HG03571 (cell line): Measurements from ENCODE around the gene STOM.
A peak's percentile ranks its signal among the peaks of the same experiment; 100 is the strongest.
"Not testable (repeated sequence)": the region's sequence is repeated elsewhere in the genome, so short reads cannot be mapped to it uniquely, and the experiment has no call there.

ENCODE experiments used
- ATAC-seq: cut with Tn5 transposase; IDR thresholded peaks from one replicate; pipeline ENCODE4 v1.9.1; 2021; ENCODE audit not compliant: unreplicated experiment

The STOM gene

GRCh38 chr9:121369595-121370265, at the start of gene STOM:
TSS of gene STOM (minus strand) at chr9:121370250. CDS start at chr9:121370187, 63 bp downstream.
- ATAC-seq, result peak; percentile 58

DNA sequence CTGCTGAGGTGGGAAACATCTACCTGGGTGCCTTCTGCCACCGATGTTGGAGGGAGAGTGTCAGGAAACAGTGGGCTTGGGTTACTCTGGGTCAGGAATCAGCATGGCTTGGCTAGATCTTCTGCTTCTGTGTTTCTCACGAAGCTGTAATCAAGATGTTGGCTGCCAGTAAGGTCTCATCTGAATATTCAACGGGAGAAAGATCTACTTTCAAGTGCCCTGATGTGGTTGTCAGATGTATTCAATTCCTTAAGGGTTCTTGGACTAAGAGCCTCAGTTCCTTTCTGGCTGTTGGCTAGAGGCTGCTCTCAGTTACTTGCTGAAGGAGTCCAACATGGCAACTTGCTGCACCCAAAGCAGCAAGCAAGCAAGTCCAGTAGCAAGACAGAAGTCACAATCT, 41.9 kb upstream of the STOM start:
- ATAC-seq, result no peak

GRCh38 chr9:121405899-121406298, 35.8 kb upstream of the STOM start:
- ATAC-seq, result no peak

DNA sequence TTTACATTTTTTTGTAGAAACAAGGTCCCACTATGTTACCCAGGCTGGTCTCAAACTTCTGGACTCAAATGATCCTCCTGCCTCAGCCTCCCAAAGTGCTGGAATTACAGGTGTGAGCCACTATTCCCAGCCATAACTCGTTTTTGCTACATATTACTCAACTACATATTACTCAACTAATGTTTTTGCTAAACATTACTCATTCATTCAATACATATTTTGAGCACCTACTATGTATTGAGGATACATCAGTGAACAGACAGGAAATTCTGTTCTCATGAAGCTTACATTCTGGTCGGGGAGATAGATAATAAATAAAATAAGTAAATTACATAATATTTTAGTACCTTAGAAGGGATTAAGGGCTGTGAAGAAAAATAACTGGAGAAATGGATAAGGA, 34.9 kb upstream of the STOM start:
- ATAC-seq, result no peak

DNA sequence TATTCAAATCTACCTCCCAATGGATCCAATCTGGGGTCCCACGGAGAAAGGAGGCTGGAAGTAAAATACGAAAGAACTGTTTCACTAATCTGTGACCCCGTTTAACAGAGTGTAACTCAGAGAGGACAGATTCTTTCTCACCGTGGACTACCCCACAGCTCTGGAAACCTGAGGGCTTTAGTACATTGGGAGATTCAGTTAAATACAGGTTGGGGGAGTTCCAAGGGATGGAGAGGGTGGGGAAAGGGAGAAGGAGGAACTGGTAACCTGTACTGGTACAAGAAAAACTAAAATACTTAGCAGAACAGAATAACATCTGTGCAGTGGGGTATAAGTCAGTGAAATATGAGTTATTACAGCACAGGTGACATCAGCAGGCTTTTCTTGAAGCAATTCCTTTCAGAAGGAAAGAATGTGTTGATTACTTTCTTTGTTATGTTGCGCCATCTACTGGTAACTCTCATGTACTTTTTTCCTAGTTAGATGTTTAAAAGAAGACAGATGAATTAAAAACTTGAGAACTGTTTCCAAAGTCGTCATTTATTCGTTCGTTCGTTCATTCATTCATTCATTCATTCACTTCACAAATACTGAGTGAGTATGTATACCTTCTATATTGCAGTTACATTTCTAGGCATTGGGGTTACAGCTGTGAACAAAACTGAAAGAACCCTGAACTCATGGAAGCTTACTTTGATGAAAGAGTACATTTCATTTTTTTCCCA, 30.0 kb upstream of the STOM start:
- ATAC-seq, result no peak

DNA sequence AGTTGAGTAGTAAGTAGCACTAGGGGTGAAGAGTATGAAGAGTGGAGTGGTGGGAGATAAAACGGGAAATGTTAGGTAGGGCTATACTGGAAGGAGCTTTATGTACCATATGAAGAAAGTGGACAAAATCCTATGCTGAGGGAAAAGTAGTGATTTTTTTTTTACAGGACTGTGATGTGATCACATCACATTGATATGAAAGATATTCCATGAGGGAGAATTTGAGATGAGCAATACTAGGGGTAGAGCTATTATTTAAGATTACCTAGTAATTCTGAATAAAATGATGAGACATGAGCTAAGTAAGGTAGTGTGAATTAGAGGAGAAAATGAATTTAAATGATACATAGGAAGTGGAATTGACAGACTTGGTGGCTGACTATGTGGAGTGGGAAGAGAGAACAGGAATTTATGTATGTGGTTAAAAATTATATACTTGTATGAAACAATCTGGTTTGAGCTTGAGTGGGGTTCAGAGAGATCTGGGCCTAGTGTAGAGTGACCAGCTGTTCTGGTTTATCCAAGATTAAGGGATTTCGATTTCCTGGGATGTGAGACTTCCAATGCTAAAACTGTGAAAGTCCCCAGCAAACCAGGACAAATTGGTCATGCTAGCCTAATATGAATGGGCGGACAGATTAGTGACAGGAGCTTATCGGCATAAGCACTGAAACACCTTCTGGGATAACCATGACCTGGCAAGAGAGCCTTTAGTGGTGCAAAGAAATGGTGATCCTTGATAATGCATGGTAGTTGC, 29.3 kb upstream of the STOM start:
- no peak for ATAC-seq

DNA sequence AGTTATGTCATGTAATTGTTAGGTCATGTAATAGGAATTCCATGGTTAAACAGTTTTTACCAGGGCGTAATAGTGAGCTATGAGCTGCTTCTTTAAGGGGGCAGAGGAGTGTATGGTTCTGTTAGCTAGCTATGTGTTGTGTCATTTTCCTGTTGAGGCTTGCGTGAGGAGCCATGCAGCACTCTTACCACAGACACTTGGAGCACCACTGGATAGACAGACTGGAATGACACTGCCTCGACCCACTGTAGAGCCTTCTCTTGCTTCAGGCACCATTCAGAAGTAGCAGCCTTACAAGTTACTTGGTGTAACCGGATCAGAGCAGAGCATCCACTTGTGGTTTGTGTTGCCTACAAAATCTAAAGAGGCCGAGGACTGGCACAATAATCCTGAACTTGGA, 28.3 kb upstream of the STOM start:
- ATAC-seq, result no peak

DNA sequence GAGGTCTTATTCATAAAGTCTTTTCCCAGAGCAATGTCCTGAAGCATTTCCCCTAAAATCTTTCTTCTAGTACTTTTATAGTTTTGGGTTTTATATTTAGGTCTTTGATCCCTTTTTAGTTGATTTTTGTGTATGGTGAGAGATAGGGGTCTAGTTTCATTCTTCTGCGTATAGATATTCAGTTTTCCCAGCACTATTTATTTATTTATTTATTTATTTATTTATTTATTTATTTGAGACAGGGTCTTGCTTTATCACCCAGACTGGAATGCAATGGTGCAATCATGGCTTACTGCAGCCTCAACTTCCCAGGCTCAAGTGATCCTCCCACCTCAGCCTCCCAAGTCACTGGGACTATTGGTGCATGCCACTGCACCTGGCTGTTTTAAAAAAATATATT, 27.2 kb upstream of the STOM start:
- ATAC-seq, result not testable (repeated sequence)

GRCh38 chr9:121395558-121395957, 25.5 kb upstream of the STOM start:
- ATAC-seq, result no peak

- peak; percentile 76 for ATAC-seq
Observed at GRCh38 chr9:121394292-121394691, 24.2 kb upstream of the STOM start.

DNA sequence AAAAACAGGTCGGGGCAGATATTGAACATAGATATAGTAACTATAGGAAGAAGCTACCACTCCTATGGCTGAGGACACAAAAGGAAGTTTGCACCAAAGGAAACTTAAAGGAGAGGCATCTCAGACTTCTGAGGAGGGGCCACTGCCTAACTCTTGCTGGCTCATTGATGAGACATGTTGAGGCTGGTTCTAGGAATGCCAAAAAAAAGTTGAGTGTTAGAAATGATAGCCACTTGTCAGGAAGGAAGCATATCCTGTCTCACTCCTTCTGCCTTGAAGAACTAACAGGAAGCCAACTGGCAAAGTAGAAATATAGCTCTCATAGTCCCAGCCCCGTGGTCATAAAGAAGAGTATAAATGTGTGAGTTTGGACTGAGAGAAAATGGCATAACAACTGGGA, 23.3 kb upstream of the STOM start:
- ATAC-seq, result no peak

- no peak for ATAC-seq
Observed at GRCh38 chr9:121390372-121390771, 20.3 kb upstream of the STOM start.

DNA sequence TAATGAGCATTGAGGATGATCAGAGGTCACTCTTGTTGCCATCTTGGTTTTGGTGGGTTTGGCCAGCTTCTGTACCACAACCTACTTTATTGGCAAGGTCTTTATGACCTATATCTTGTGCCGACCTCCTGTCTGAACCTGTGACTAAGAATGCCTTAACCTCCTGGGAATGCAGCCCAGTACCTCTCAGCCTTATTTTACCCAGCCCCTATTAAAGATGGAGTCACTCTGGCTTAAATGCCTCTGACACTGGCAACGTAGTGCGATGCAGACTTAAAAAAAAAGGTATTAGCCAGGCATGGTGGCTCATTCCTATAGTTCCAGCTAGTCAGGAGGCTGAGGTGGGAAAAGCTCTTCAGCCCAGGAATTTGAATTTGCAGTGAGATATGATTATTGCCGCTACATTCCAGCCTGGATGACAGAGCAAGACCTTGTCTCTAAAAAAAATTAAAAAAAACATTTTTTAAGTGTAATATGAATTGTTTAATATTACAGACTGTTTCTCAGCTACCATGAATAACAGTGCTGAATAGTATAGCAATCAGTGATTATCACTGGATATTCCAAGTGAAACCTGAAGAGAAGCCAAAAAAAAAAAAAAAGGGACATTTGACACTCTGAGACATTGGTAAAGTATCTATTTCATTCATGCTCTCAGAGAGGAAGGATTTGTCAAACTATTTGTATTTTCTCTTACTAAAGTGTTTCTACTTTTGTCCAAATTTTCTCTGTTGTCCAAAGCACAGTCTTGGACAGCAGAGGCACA, 18.3 kb upstream of the STOM start:
- ATAC-seq, result no peak

GRCh38 chr9:121386442-121387175, 16.6 kb upstream of the STOM start:
- no peak for ATAC-seq

DNA sequence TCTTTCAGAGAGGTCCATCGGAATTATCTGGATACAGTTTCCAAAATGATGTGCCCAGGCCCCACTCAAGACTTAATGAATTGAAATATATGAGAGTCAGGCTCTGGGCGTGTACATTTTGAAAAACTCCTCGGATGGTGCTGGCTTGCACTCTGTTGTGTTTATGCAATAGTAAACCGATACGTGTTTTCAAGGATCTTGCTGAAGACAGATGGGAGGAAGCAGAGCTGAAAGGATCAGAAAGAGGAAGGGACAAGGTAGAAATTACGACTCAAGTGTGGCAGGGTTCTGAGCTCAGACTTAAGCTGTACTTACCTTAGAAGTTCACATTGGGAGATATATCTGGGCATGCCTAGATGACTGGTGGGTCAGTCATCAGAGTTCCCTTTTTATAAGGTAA, 13.7 kb upstream of the STOM start:
- no peak for ATAC-seq

- no peak for ATAC-seq
Observed at GRCh38 chr9:121380846-121381245, 10.8 kb upstream of the STOM start.

DNA sequence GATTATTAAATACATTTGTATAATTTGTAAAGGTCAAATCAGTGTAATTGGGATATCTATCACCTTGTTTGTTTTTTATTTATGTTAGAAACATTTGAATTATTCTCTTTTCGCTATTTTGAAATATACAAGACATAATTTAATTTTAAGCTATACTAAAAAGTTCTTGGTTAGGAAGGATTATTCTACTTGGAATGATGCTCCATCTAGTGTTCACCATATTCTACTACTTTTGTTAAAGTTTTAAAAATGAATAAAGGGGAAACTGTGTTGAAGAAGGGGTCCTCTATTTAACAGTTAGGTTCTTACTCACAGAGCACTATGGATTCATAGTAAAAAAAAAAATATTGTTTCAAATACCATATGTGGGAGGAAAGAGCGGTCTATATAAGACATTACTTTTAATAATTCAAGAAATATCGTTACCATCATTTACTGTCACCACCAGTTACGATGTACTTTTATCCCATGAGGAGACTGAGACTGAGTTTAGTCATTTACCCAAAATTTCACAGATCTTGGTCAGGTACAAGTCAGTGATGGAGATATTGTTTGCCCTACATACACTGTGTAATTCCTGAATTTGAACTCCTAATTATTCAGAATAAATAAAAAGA, 6.3 kb upstream of the STOM start:
- ATAC-seq, result no peak

GRCh38 chr9:121373011-121373729, 3.1 kb upstream of the STOM start:
- no peak for ATAC-seq

DNA sequence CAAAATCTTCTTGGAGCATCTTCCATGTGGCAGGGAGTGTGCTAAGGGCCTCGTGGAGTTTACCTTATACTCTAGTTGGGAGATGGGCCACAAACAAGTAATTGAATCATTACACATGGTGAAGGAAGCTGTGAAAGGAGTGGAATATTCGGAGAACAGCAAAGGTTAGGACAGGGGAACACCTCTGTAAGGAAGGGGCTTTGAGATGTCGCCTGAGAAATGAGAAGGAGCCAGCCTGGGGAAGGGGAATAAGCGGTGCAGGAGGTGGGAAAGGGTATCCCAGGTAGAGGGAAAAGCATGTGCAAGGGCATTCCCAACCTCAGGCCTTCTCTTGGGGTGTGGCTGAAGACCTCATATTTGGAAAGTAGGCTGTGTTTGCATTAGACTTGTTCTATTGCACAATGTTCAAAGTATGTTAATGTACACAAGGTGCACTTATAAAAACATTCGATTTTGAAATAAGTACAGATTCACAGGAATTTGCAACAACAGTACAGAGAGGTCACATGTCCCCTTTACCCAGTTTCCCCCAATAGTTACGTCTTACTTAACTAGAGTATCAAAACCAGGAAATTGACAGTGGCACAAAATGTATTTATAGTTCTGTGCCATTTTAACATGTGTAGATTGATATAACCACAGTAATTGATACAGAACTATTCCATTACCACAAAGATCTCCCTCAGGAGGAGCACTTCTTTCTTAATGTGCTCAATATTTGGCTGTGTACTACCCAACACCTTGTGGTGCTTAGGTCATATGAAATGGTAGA, 2.4 kb upstream of the STOM start:
- no peak for ATAC-seq
